Inflammatory macrophage treated with lipopolysaccharide for 4 hours (primary cell): Measurements from ENCODE around the gene HK1.

Experiments used
- DNase-seq: peaks from one replicate; pipeline ENCODE4 v3.0.0-alpha.2; 2020

Gene HK1

DNA sequence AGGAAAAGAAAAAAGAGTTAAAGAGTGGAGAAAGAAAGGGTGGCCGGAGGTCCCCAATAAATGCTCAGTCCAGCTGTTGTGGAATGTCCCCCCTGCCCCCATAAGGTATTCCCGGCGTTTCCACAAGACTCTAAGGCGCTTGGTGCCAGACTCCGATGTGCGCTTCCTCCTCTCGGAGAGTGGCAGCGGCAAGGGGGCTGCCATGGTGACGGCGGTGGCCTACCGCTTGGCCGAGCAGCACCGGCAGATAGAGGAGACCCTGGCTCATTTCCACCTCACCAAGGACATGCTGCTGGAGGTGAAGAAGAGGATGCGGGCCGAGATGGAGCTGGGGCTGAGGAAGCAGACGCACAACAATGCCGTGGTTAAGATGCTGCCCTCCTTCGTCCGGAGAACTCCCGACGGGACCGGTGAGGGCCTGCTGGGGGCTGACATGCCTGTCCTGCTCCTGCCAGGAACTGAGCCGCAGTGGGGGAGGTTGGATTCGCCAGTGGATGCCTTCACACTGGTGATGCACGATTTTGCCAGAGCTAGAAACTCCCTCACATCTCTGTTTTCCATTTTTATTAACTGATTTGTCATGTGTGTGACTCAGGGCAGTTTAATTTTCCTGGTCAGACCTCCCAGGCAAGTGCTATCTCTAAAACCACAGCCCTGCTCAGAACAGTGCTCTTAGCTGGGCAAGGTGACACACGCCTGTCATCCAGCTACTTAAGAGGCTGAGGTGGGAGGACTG lies 104.3 kb downstream of the HK1 start:
- no peak for DNase-seq

DNA sequence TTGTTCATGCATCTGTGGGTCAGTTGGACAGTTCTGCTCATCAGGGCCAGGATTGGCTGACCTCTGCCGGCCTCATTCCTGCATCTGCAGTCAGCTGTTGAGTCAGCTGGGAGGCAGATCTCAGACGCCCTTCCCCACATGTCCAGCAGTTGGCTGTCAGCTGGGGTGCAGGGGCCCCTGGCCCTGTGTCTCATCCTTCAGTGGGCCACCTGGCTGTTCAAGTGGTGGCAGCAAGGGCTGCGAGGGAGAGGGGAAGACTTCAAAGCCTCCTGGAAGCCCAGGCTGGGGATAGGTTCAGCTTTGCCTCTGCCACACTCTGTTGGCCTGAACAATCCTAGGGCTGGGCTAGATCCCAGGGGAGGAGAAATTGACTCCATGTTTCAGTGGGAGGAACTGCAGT lies 105.3 kb downstream of the HK1 start:
- no peak for DNase-seq

GRCh38 chr10:69384320-69384719 lies 106.0 kb downstream of the HK1 start:
- no peak for DNase-seq

- no peak for DNase-seq
Measured at GRCh38 chr10:69385454-69386350, 107.4 kb downstream of the HK1 start.

DNA sequence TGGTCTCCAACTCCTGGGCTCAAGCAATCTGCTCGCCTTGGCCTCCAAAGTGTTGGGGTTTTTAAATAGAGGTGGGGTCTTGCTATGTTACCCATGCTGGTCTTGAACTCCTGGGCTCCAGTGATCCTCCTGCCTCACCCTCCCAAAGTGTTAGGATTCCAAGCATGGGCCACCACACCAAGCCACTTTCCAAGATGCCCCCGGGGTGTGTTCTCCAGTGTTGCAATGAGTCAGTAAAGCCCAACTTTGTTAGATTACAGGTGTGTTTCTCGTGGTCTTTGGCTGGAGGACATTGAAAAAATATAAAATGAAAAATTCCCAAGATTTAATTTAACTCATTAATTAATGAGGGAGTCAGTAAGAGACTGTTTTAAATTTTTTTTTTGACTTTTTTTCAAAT lies 109.2 kb downstream of the HK1 start:
- DNase-seq = no peak

GRCh38 chr10:69388488-69388887 lies 110.2 kb downstream of the HK1 start:
- DNase-seq = no peak

- no peak for DNase-seq
Measured at GRCh38 chr10:69389827-69390490, 111.7 kb downstream of the HK1 start.

DNA sequence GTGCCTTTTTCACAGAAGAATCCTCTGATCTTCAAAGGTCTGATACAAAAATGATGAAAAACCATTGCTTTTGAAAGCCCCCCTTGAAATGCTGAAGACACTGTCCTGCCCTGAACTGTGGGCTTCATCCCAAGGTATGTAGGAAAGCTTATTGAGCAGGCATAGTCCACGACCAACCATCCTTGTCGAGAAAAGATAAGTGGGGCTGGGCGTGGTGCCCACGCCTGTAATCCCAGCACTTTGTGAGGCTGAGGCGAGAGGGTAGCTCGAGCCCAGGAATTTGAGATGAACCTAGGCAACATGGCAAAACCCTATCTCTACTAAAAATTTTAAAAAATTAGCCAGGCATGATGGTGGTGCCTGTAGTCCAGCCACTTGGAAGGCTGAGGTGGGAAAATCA lies 112.9 kb downstream of the HK1 start:
- DNase-seq = no peak

- peak; percentile 74 for DNase-seq
Measured at GRCh38 chr10:69392481-69393000, 114.2 kb downstream of the HK1 start.

- no peak for DNase-seq
Measured at GRCh38 chr10:69394020-69394419, 115.7 kb downstream of the HK1 start.

DNA sequence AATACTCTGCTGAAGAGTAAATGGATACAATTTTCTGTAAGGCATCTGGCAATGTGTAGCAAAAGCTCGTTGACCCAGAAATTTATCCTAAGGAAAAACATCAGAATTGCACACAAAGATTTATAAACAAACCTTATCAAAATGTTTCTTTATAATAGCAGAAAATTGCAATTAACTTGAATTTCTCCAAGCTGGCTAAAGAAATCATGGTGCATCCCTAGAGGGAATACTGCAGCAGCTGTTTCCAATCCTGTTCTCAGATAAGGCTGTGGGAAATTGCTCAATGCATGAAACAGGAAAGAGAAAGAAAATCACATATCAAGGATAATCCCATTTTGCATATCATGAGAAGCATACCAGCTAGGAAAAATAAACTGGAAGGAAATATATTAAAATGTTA lies 119.7 kb downstream of the HK1 start:
- DNase-seq = no peak

GRCh38 chr10:69398466-69398865 lies 120.2 kb downstream of the HK1 start:
- DNase-seq = no peak

DNA sequence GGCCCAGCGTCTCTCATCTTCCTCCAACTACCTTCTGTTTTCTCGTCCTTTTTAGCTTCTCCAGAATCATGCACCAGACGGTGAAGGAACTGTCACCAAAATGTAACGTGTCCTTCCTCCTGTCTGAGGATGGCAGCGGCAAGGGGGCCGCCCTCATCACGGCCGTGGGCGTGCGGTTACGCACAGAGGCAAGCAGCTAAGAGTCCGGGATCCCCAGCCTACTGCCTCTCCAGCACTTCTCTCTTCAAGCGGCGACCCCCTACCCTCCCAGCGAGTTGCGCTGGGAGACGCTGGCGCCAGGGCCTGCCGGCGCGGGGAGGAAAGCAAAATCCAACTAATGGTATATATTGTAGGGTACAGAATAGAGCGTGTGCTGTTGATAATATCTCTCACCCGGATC lies 122.6 kb downstream of the HK1 start:
- no peak for DNase-seq

DNA sequence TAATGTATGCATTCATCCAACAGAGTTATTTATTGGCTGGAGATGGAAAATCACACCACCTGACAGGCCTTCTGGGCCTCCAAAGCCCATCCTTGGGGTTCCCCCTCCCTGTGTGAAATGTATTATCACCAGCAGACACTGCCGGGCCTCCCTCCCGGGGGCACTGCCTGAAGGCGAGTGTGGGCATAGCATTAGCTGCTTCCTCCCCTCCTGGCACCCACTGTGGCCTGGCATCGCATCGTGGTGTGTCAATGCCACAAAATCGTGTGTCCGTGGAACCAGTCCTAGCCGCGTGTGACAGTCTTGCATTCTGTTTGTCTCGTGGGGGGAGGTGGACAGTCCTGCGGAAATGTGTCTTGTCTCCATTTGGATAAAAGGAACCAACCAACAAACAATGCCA lies 123.1 kb downstream of the HK1 start:
- no peak for DNase-seq

GRCh38 chr10:69402386-69402785 lies 124.1 kb downstream of the HK1 start:
- no peak for DNase-seq

- no peak for DNase-seq
Measured at GRCh38 chr10:69403066-69403465, 124.8 kb downstream of the HK1 start.

- peak; percentile 88 for DNase-seq
Measured at GRCh38 chr10:69403519-69403918, 125.2 kb downstream of the HK1 start.

GRCh38 chr10:69404786-69405185 lies 126.5 kb downstream of the HK1 start:
- no peak for DNase-seq

GRCh38 chr10:69405221-69405620 lies 126.9 kb downstream of the HK1 start:
- no peak for DNase-seq

DNA sequence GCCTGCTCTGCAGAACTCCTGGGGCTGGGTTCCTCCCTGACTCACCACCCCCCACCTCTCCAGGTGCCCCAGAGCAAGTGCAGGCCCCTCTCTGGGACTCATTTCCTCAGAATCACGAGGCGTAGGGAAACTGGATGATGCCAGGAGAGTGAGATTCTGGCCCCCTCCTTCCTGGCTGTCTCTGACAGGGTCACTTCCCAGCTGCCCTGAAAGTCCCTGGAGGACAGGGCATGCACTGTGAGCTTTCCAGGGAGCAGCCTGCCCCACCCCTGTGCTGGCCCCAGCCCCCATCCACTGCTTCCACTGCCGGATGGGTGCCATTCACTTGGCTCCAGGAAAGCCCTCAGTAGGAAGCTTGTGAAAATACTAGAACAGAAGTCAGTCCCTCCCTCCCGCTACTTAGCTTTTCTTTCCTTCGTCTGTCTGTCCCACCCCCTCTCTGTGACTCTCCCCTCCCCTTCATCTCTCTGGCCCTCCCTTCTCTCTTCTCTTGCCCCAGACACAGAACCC lies 128.1 kb downstream of the HK1 start:
- DNase-seq = no peak

DNA sequence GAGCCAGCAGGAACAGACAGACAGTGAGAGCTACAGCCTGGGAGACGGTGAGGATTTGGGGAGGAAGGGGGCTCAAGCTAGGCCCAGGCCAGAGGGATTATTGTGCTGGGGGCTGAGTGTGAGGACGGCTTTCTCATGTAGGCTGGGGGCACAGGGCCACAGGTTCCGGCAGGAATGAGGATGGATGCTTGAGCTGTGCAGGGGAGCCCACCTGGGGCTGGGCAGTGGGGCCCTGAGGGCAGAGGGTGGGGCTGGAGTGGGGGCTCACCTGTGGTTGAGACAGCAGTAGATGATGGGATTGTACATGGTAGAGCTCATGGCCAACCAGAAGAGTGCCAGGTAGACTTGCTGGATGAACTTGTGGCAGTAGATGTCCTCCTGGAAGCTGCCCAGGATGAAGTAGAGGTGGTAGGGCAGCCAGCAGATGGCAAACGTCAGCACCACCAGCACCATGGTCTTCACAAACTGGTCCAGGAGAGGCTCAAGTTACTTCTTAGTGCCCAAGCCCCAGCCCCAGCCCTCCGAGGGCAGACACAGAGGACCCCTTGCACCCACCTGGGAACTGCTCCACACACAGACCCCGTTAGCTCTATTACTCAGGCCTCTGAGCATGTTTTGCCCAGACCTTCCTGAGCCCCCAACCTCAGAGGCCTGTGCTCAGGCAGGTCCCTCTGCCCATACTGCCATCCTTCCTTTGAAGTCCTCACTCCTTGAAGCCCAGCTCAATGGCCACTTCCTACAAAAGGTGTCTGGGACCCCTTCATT lies 128.7 kb downstream of the HK1 start:
- no peak for DNase-seq

DNA sequence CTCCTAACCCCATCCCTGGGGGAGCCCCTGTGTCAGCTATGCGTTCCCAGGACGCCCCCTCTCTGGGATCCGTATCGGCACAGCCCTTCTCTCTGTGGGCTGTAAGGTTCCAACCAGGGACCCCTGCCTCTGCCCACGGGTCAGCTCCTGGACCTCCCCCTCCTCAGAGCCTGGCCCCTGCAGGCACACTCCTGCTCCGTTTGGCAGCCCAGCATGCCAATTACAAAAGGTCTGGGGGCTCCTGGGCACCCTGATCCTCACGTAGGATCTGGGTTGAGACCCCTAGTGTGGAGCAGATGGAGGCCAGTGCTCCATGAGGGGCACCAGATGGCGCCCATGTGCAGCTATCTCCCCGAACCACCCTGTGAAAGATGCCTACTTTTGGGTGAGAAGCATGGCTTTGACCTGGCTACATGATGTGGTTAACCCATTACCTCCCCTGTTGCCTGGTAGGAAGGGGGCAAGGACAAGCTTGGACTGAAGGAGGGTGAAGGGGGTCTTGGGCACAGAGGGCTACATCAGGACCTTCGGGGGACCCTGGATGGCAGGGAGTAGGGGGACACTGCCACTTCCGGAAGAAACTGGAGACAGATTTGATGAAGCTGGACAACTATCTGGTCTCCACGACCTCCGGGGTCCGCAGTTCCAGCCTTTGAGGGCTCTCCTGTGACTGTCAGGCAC lies 129.5 kb downstream of the HK1 start:
- no peak for DNase-seq
